IMR-90 (cell line): Measurements from ENCODE around the gene SCAF1. TPM values are rescaled to one million over a fixed set of nuclear protein-coding genes. Genes with fewer than 3 reads are reported as not detected.

ENCODE experiments used
- ATAC-seq: fragments of 200-7000 bp; cut with Tn5 transposase; 2 replicates; pipeline ENCODE4 v1.9.1; 2020; ENCODE audit warnings: low read depth, mild to moderate bottlenecking, moderate library complexity
- BruUV-seq: library from RNA; stranded (reverse); fragments of 400-500 nt; replicated peaks from 2 replicates; lab custom pipeline; 2021; lab: Mats Ljungman, UMichigan
- CTCF ChIA-PET: fragments of 300-600 bp; formaldehyde crosslinking; extraction: SDS; loops from one replicate; lab custom pipeline; 2021; ENCODE audit warnings: antibody characterized with exemption; lab: Yijun Ruan, JAX
- POLR2A ChIA-PET: fragments of 300-600 bp; sonication (Branson Sonifier 250); formaldehyde crosslinking; loops from one replicate; lab custom pipeline; 2022; ENCODE audit warnings: antibody characterized with exemption; ENCODE audit not compliant: unreplicated experiment; lab: Charles Lee
- DNase-seq: peaks from one replicate; pipeline ENCODE4 v3.0.0; 2013
- H2AFZ ChIP-seq: replicated peaks from 2 replicates; pipeline ENCODE3; 2013; ENCODE audit warnings: low read length, mild to moderate bottlenecking; ENCODE audit not compliant: poor library complexity
- H2AK5ac ChIP-seq: 2 replicates; pipeline ENCODE4 v1.6.1; 2013; ENCODE audit warnings: low read depth, low read length, inconsistent platforms
- H2AK9ac ChIP-seq: replicated peaks from 2 replicates; pipeline ENCODE3; 2013; ENCODE audit warnings: mild to moderate bottlenecking, low read depth, low read length, moderate library complexity; ENCODE audit not compliant: poor library complexity
- H2BK120ac ChIP-seq: 2 replicates; pipeline ENCODE4 v1.6.1; 2013; ENCODE audit warnings: low read depth, low read length, inconsistent platforms
- H2BK15ac ChIP-seq: 3 replicates; pipeline ENCODE4 v1.6.1; 2013; ENCODE audit warnings: low read depth, low read length, inconsistent platforms
- H2BK20ac ChIP-seq: 2 replicates; pipeline ENCODE4 v1.6.1; 2013; ENCODE audit warnings: low read depth, mild to moderate bottlenecking, inconsistent platforms, low read length, moderate library complexity
- H2BK5ac ChIP-seq: 2 replicates; pipeline ENCODE4 v1.6.1; 2013; ENCODE audit warnings: mild to moderate bottlenecking, low read depth, low read length, inconsistent platforms; ENCODE audit not compliant: poor library complexity, severe bottlenecking
- H3K14ac ChIP-seq: replicated peaks from 2 replicates; pipeline ENCODE4 v1.6.1; 2013; ENCODE audit warnings: low read depth, low read length, inconsistent platforms
- H3K18ac ChIP-seq: 2 replicates; pipeline ENCODE4 v1.6.1; 2013; ENCODE audit warnings: low read depth, low read length, control low read depth
- H3K23ac ChIP-seq: 2 replicates; pipeline ENCODE4 v1.6.1; 2013; ENCODE audit warnings: low read depth, low read length, inconsistent platforms
- H3K27ac ChIP-seq: 2 replicates; pipeline ENCODE4 v1.5.1; 2013; ENCODE audit warnings: mild to moderate bottlenecking, control low read depth, low read length; ENCODE audit not compliant: insufficient read depth
- H3K27me3 ChIP-seq: 2 replicates; pipeline ENCODE4 v1.6.1; 2013; ENCODE audit warnings: low read length; ENCODE audit not compliant: control insufficient read depth, insufficient read depth
- H3K36me3 ChIP-seq: 2 replicates; pipeline ENCODE4 v1.6.1; 2013; ENCODE audit warnings: low read length, mixed read lengths; ENCODE audit not compliant: control insufficient read depth, insufficient read depth
- H3K4ac ChIP-seq: 2 replicates; pipeline ENCODE4 v1.6.1; 2013; ENCODE audit warnings: low read depth, low read length, inconsistent platforms
- H3K4me1 ChIP-seq: 2 replicates; pipeline ENCODE4 v1.6.1; 2013; ENCODE audit warnings: low read length, mixed read lengths; ENCODE audit not compliant: control insufficient read depth, insufficient read depth
- H3K4me2 ChIP-seq: 2 replicates; pipeline ENCODE4 v1.6.1; 2013; ENCODE audit warnings: low read depth, mild to moderate bottlenecking, control low read depth, low read length, moderate library complexity
- H3K4me3 ChIP-seq: 2 replicates; pipeline ENCODE4 v1.5.1; 2013; ENCODE audit warnings: low read depth, mild to moderate bottlenecking, control low read depth, low read length, moderate library complexity; ENCODE audit not compliant: insufficient read depth
- H3K56ac ChIP-seq: 2 replicates; pipeline ENCODE4 v1.6.1; 2013; ENCODE audit warnings: low read length, inconsistent platforms; ENCODE audit not compliant: insufficient read depth; ENCODE audit errors: extremely low read depth
- H3K79me1 ChIP-seq, 2 experiments: 2 replicates each; pipeline ENCODE4 v1.6.1; 2013; ENCODE audit warnings: low read length in 2 of 2, inconsistent platforms in 1 of 2, low read depth in 1 of 2
- H3K9ac ChIP-seq: 2 replicates; pipeline ENCODE4 v1.6.1; 2013; ENCODE audit warnings: low read depth, low read length, control low read depth
- H3K9me1 ChIP-seq: 2 replicates; pipeline ENCODE4 v1.6.1; 2013; ENCODE audit warnings: low read length, inconsistent platforms; ENCODE audit not compliant: insufficient read depth
- H3K9me3 ChIP-seq: 2 replicates; pipeline ENCODE4 v1.6.1; 2013; ENCODE audit warnings: low read length; ENCODE audit not compliant: control insufficient read depth, insufficient read depth
- H4K20me1 ChIP-seq: 2 replicates; pipeline ENCODE4 v1.6.1; 2013; ENCODE audit warnings: low read length, inconsistent platforms; ENCODE audit not compliant: insufficient read depth
- H4K5ac ChIP-seq: 2 replicates; pipeline ENCODE4 v1.6.1; 2013; ENCODE audit warnings: mild to moderate bottlenecking, low read depth, low read length, control low read depth
- H4K8ac ChIP-seq, 2 experiments: 2 replicates each; pipeline ENCODE4 v1.6.1; 2013; ENCODE audit warnings: low read depth in 2 of 2, low read length in 2 of 2, control low read depth in 1 of 2, inconsistent platforms in 1 of 2
- H4K91ac ChIP-seq: 2 replicates; pipeline ENCODE4 v1.6.1; 2013; ENCODE audit warnings: low read depth, low read length, inconsistent platforms; ENCODE audit not compliant: insufficient read depth
- BHLHE40 ChIP-seq: fragments of 150-350 bp; IDR thresholded peaks from 2 replicates; pipeline ENCODE4 v1.6.1; 2016; ENCODE audit warnings: mild to moderate bottlenecking, low read depth, low read length
- CEBPB ChIP-seq: IDR thresholded peaks from 2 replicates; pipeline ENCODE4 v1.6.1; 2012; ENCODE audit warnings: low read depth, low read length, improper control_type of control experiment
- ELK1 ChIP-seq: fragments of 150-350 bp; IDR thresholded peaks from 2 replicates; pipeline ENCODE4 v1.6.1; 2016; ENCODE audit warnings: low read depth, mild to moderate bottlenecking, low read length, moderate library complexity, borderline replicate concordance
- MAFK ChIP-seq: IDR thresholded peaks from 2 replicates; pipeline ENCODE4 v1.6.1; 2012; ENCODE audit warnings: low read depth, low read length, improper control_type of control experiment
- RAD21 ChIP-seq: IDR thresholded peaks from 2 replicates; pipeline ENCODE4 v1.6.1; 2012; ENCODE audit warnings: low read length, improper control_type of control experiment
- RCOR1 ChIP-seq: IDR thresholded peaks from 2 replicates; pipeline ENCODE4 v1.6.1; 2012; ENCODE audit warnings: mild to moderate bottlenecking, low read length, improper control_type of control experiment; ENCODE audit not compliant: insufficient replicate concordance
- RFX5 ChIP-seq: IDR thresholded peaks from 2 replicates; pipeline ENCODE4 v1.8.0; 2012; ENCODE audit warnings: low read depth, mild to moderate bottlenecking, low read length, moderate library complexity
- SMC3 ChIP-seq: fragments of 150-350 bp; IDR thresholded peaks from 2 replicates; pipeline ENCODE4 v1.6.1; 2016; ENCODE audit warnings: low read depth, mild to moderate bottlenecking, antibody characterized with exemption, low read length, moderate library complexity
- USF2 ChIP-seq: fragments of 150-350 bp; IDR thresholded peaks from 2 replicates; pipeline ENCODE4 v1.6.1; 2017; ENCODE audit warnings: mild to moderate bottlenecking, antibody characterized with exemption, low read length, low read depth
- WGBS, 2 experiments: methylation state at CpG; one replicate each; pipeline versions ENCODE4 v1.1.5 to v1.1.7; 2013; ENCODE audit warnings: missing lambda C conversion rate in 2 of 2; ENCODE audit not compliant: insufficient read length in 1 of 2; ENCODE audit errors: extremely low coverage in 2 of 2; 5-methylcytosine and 5-hydroxymethylcytosine counted together
- dilution Hi-C: fragments of 300-500 bp; cut with HindIII; formaldehyde crosslinking; loops from one replicate; pipeline ENCODE4 v1.14.3; 2018; ENCODE audit warnings: low sequenced_read_pairs; ENCODE audit not compliant: unreplicated experiment
- in situ Hi-C: fragments of 300-500 bp; cut with MboI; formaldehyde crosslinking; loops from 3 replicates; pipeline ENCODE4 v1.14.3; 2019; ENCODE audit warnings: low sequenced_read_pairs, inconsistent platforms, mixed read lengths
- intact Hi-C: fragments of 100-400 bp; cut with micrococcal nuclease; formaldehyde crosslinking; loops from 2 replicates; pipeline ENCODE4 v1.10.0; 2022
- polyA plus RNA-seq, 3 experiments: library from polyadenylated mRNA; depleted of rRNA; stranded (reverse); fragments of >200 nt; gene quantifications; 2 replicates each; pipeline ENCODE4 v1.2.3, GENCODE V29; 2012; ENCODE audit warnings: low replicate concordance in 1 of 3
- total RNA-seq: library from RNA; depleted of rRNA; stranded (reverse); fragments of >200 nt; gene quantifications from 2 replicates; pipeline ENCODE4 v1.2.3, GENCODE V29; 2012
- TF ChIP-seq, protein P1 (sequence below): conservative IDR thresholded peaks from 2 replicates; pipeline ENCODE4 v1.5.1; 2012; ENCODE audit warnings: mild to moderate bottlenecking, low read depth, low read length, improper control_type of control experiment

Gene SCAF1
- total and polyA plus RNA-seq, 2 of the 4 experiments (the other 2 are of a cell fraction): 2.2 to 14.8 TPM

DNA sequence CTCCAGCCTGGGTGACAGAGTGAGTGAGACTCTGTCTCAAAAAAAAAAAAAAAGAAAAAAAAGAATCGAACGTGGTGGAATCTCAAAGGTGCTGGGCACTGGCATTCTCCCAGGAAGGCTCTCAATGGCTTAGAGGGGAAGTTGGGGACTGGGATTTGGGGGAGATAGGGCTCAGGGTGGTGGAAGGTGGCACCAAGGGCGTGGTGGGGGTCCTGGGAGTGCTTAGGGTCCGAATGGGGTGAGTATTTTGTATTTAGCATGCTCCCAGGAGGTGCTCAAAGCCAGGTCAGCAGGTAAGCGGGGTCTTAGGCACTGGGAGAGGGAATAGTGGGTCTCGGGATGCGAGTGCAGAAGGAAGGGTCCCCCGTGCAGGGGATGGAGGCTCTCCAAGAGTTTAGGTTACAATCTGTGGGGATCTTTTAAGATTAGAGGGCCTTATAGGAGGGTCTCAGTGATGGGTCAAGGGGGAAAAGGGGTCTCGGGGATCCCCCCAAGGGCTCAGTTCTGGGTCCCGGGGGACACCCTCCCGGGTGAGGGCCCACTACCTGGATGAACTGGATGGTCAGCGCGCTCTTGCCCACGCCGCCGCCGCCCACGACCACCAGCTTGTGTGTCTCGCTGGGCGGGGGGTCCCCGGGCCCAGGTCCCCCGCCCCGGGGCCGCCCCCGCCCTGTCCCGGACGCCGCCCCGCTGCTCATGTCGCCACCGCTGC is 2.5 kb upstream of the SCAF1 start:
- BruUV-seq: TSS peak; percentile 58

More for the DNA sequence above, 2.5 kb upstream of the SCAF1 start:
- intact Hi-C loops (loop anchor here (2.0 kb wide), 2 partner anchors 37 to 49 kb away; partner anchors contain the start of genes PRMT1 and PRR12), in situ Hi-C loops (no loop called here), dilution Hi-C loops (no loop called here)
- H2AK5ac ChIP-seq: peak overlapping the region; percentile 98
- peak overlapping the region; percentile 99 for H2AK9ac ChIP-seq
- ChIA-PET POLR2A (interaction anchor here (1.1 kb wide), 1 partner anchor 37 kb away, joined by 7 read pairs; no protein-coding TSS in a partner anchor), CTCF (interaction anchor here (0.6 to 2.5 kb wide), 4 partner anchors 9 to 174 kb away, joined by 3 to 7 read pairs (median 4); partner anchors contain the start of gene FUZ)
- peak overlapping the region; percentile 92 for H4K91ac ChIP-seq
- peak overlapping the region; percentile 87; the same call in 1 of the 2 replicates for H3K23ac ChIP-seq
- H3K9me3 ChIP-seq: no peaks in the 10 kb centered on the region
- DNase-seq (no peak), ATAC-seq (no peak)
- H2BK120ac ChIP-seq: peak overlapping the region; percentile 58; the same call in 1 of the 2 replicates
- peak overlapping the region; percentile 30; the same call in 1 of the 2 replicates for H2BK20ac ChIP-seq
- H3K27ac ChIP-seq: peak overlapping the region; percentile 70
- H3K4me3 ChIP-seq: peak overlapping the region; percentile 65
- H3K4me2 ChIP-seq: peak overlapping the region; percentile 91
- peak overlapping the region; percentile 36 to 78; a peak in 2 of 4 replicates for H4K8ac ChIP-seq
- peak overlapping the region; percentile 54 for H4K5ac ChIP-seq
- WGBS, 2 experiments: 6% methylated on average over 15 of the region's 31 CpGs; no CpG with 5 or more reads in 1 of the 2 experiments
- H3K9me1 ChIP-seq: peaks cover 8% of the 10 kb centered on the region; the same call in 1 of the 2 replicates
- H2BK15ac ChIP-seq: peak overlapping the region; percentile 55; the same call in 1 of the 3 replicates
- peaks cover 11% of the 10 kb centered on the region for H4K20me1 ChIP-seq
- H3K14ac ChIP-seq: peak overlapping the region; percentile 94
- H3K9ac ChIP-seq: peak overlapping the region; percentile 76
- H3K4me1 ChIP-seq: peaks cover 7% of the 10 kb centered on the region
- no peaks in the 10 kb centered on the region for H3K27me3 ChIP-seq
- peaks cover 29 to 70% of the 10 kb centered on the region in 2 experiments; a peak in 3 of 4 replicates for H3K79me1 ChIP-seq
- H3K4ac ChIP-seq: peak overlapping the region; percentile 93
- H2BK5ac ChIP-seq: peak overlapping the region; percentile 86
- peak overlapping the region; percentile 83 for H3K56ac ChIP-seq
- H3K18ac ChIP-seq: peak overlapping the region; percentile 34
- peak overlapping the region; percentile 73 for H2AFZ ChIP-seq
- TF ChIP-seq MAFK: no peak
- no peak for TF ChIP-seq USF2
- TF ChIP-seq, protein P1, sequence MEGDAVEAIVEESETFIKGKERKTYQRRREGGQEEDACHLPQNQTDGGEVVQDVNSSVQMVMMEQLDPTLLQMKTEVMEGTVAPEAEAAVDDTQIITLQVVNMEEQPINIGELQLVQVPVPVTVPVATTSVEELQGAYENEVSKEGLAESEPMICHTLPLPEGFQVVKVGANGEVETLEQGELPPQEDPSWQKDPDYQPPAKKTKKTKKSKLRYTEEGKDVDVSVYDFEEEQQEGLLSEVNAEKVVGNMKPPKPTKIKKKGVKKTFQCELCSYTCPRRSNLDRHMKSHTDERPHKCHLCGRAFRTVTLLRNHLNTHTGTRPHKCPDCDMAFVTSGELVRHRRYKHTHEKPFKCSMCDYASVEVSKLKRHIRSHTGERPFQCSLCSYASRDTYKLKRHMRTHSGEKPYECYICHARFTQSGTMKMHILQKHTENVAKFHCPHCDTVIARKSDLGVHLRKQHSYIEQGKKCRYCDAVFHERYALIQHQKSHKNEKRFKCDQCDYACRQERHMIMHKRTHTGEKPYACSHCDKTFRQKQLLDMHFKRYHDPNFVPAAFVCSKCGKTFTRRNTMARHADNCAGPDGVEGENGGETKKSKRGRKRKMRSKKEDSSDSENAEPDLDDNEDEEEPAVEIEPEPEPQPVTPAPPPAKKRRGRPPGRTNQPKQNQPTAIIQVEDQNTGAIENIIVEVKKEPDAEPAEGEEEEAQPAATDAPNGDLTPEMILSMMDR: no peak
- TF ChIP-seq BHLHE40: no peak
- no peak for TF ChIP-seq CEBPB
- no peak for TF ChIP-seq RAD21
- no peak for TF ChIP-seq SMC3
- TF ChIP-seq ELK1: no peak
- TF ChIP-seq RFX5: no peak
- no peak for TF ChIP-seq RCOR1
- H3K36me3 ChIP-seq: peaks cover 14% of the 10 kb centered on the region
